ENCODE measurements around the gene CLK3. TPM values are rescaled to one million over a fixed set of nuclear protein-coding genes. Genes with fewer than 3 reads are reported as not detected.

The CLK3 gene
- total RNA-seq, 1 experiment from 2014 or later: 70.7 TPM

- Histone ChIP-seq H2AFZ (no peak overlapping the region), H3K4me2 (no peak overlapping the region), H3K4me3 (no peak overlapping the region), H3K27me3 (ENCODE audit: insufficient read depth, low read depth) (no peaks in the 10 kb centered on the region), H3F3A (ENCODE audit: insufficient read depth, low read depth) (peaks cover 14% of the 10 kb centered on the region; the same call in 1 of the 2 replicates), H4K20me1 (ENCODE audit: insufficient read depth) (peaks cover 81% of the 10 kb centered on the region), H3K4me1 (replicated peaks; ENCODE audit: insufficient read depth) (peaks cover 12% of the 10 kb centered on the region), H3K9me3 (ENCODE audit: insufficient read depth, low read depth) (no peaks in the 10 kb centered on the region), H3K79me2 (ENCODE audit: low read depth) (peaks cover 60% of the 10 kb centered on the region), H3K36me3 (ENCODE audit: low read depth) (peaks cover 7% of the 10 kb centered on the region; the same call in 1 of the 2 replicates), H3K9me2 (ENCODE audit: insufficient read depth) (no peaks in the 10 kb centered on the region), H3K27ac (no peak overlapping the region)
- DNase-seq: no peak
- TF ChIP-seq CTCF (conservative IDR thresholded peaks at IDR 0.05) (no peak), EZH2 (IDR thresholded peaks at IDR 0.05; ENCODE audit: low read depth) (no peak)
- POLR2A ChIA-PET (ENCODE audit: unreplicated experiment): no interaction called here
- intact Hi-C loops (cut with micrococcal nuclease; ENCODE audit: unreplicated experiment): loop anchor here (5.0 kb wide), 1 partner anchor 243 kb away; no protein-coding TSS in a partner anchor
- no TSS peak for BruUV-seq (replicated peaks)
- CTCF ChIA-PET: no interaction called here
Observed at GRCh38 chr15:74619916-74620635, 4.4 kb downstream of the CLK3 start.

- peaks cover 12% of the 10 kb centered on the region for H3K4me1 ChIP-seq (replicated peaks; ENCODE audit: insufficient read depth)
- peak; percentile 52 to 63 for DNase-seq
- BruUV-seq (replicated peaks): no TSS peak
- no peak overlapping the region for H3K4me3 ChIP-seq
- H3K4me2 ChIP-seq: no peak overlapping the region
- no peak overlapping the region for H2AFZ ChIP-seq
- no peak overlapping the region for H3K27ac ChIP-seq
- intact Hi-C loops (cut with micrococcal nuclease; ENCODE audit: unreplicated experiment): no loop called here
- no peaks in the 10 kb centered on the region for H3K9me3 ChIP-seq (ENCODE audit: insufficient read depth, low read depth)
- H3F3A ChIP-seq (ENCODE audit: insufficient read depth, low read depth): peaks cover 12% of the 10 kb centered on the region; the same call in 1 of the 2 replicates
- CTCF ChIA-PET: interaction anchor here (0.6 to 0.7 kb wide), 3 partner anchors 58 to 330 kb away, joined by 3 to 6 read pairs (median 3); no protein-coding TSS in a partner anchor
- H4K20me1 ChIP-seq (ENCODE audit: insufficient read depth): peaks cover 81% of the 10 kb centered on the region
- POLR2A ChIA-PET (ENCODE audit: unreplicated experiment): no interaction called here
- no peaks in the 10 kb centered on the region for H3K9me2 ChIP-seq (ENCODE audit: insufficient read depth)
- H3K36me3 ChIP-seq (ENCODE audit: low read depth): peaks cover 11% of the 10 kb centered on the region; the same call in 1 of the 2 replicates
- peaks cover 57% of the 10 kb centered on the region for H3K79me2 ChIP-seq (ENCODE audit: low read depth)
- TF ChIP-seq CTCF (conservative IDR thresholded peaks at IDR 0.05) (peak; percentile 82), EZH2 (IDR thresholded peaks at IDR 0.05; ENCODE audit: low read depth) (no peak)
- no peaks in the 10 kb centered on the region for H3K27me3 ChIP-seq (ENCODE audit: insufficient read depth, low read depth)
Observed at GRCh38 chr15:74620636-74621545, 5.3 kb downstream of the CLK3 start.

- H3K27me3 ChIP-seq (ENCODE audit: insufficient read depth, low read depth): no peaks in the 10 kb centered on the region
- H3K9me2 ChIP-seq (ENCODE audit: insufficient read depth): no peaks in the 10 kb centered on the region
- peaks cover 7% of the 10 kb centered on the region; the same call in 1 of the 2 replicates for H3F3A ChIP-seq (ENCODE audit: insufficient read depth, low read depth)
- TF ChIP-seq EZH2 (IDR thresholded peaks at IDR 0.05; ENCODE audit: low read depth) (no peak), CTCF (conservative IDR thresholded peaks at IDR 0.05) (no peak)
- no TSS peak for BruUV-seq (replicated peaks)
- intact Hi-C loops (cut with micrococcal nuclease; ENCODE audit: unreplicated experiment): no loop called here
- H3K4me2 ChIP-seq: no peak overlapping the region
- H4K20me1 ChIP-seq (ENCODE audit: insufficient read depth): peaks cover 80% of the 10 kb centered on the region
- peaks cover 50% of the 10 kb centered on the region for H3K79me2 ChIP-seq (ENCODE audit: low read depth)
- CTCF ChIA-PET: interaction anchor here (0.6 to 0.7 kb wide), 3 partner anchors 57 to 329 kb away, joined by 3 to 6 read pairs (median 3); no protein-coding TSS in a partner anchor
- H3K9me3 ChIP-seq (ENCODE audit: insufficient read depth, low read depth): no peaks in the 10 kb centered on the region
- peaks cover 11% of the 10 kb centered on the region; the same call in 1 of the 2 replicates for H3K36me3 ChIP-seq (ENCODE audit: low read depth)
- DNase-seq: peak in 1 of 2 experiments; percentile 4
- H3K4me1 ChIP-seq (replicated peaks; ENCODE audit: insufficient read depth): peaks cover 12% of the 10 kb centered on the region
- POLR2A ChIA-PET (ENCODE audit: unreplicated experiment): no interaction called here
- H3K27ac ChIP-seq: no peak overlapping the region
- H2AFZ ChIP-seq: no peak overlapping the region
- H3K4me3 ChIP-seq: no peak overlapping the region
Observed at GRCh38 chr15:74621546-74621920, 5.9 kb downstream of the CLK3 start.
